HG03469 (cell line): ENCODE measurements around the gene DHX57.

ENCODE experiments used
- ATAC-seq: cut with Tn5 transposase; IDR thresholded peaks from one replicate; pipeline ENCODE4 v1.9.1; 2021; ENCODE audit warnings: mild to moderate bottlenecking, moderate library complexity, moderate number of reproducible peaks; ENCODE audit not compliant: unreplicated experiment

DHX57 gene

GRCh38 chr2:38875576-38876367, at the start of gene DHX57, which contains the start of gene MORN2:
TSS of gene DHX57 (minus strand) at chr2:38875934. CDS start at chr2:38868405, 7,529 bp downstream.
TSS of gene MORN2 (plus strand) at chr2:38875976.
- ATAC-seq: peak; percentile 97

DNA sequence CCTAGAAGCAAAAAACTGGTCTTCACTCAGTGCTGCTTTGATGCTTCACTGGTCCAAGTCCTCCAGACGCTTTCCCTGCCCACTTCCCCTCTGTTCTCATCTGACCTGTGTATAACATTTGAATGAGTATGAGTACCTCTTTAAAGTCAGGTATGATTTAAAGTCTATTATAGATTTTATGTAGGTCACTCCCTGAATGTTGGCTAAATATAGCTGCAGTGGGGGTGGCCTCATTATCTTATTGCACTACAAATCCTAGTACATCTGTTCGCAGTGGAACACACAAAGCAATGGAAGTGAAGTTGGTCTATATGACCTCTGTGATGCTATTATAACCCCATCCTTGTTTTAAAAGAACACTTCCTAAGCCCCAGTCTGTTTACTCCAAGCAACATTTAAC, 47.2 kb upstream of the DHX57 start:
- ATAC-seq: no peak

- ATAC-seq: no peak
Measured at GRCh38 chr2:38922389-38922788, 46.7 kb upstream of the DHX57 start.

- ATAC-seq: no peak
Measured at GRCh38 chr2:38912619-38913018, 36.9 kb upstream of the DHX57 start.

DNA sequence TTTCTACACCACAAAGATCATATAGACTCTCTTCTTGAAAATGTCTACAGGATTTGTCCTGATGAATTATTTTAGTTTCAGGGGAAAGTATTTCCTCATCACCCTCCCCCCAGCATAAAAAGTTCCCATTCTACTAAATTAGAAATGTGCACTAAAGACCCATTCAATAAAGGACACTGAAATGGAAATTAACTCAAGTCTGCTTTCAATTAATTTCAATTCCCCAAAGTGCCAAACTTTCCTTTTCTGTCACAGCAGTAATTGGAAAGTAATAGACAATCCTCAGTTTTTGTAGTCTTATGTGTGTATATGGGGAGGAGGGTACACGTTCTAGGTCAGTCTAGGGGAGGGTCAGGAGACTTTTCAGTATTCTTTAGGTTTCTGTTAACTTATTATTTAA, 35.5 kb upstream of the DHX57 start:
- no peak for ATAC-seq

GRCh38 chr2:38909872-38910271, 34.1 kb upstream of the DHX57 start:
- no peak for ATAC-seq

DNA sequence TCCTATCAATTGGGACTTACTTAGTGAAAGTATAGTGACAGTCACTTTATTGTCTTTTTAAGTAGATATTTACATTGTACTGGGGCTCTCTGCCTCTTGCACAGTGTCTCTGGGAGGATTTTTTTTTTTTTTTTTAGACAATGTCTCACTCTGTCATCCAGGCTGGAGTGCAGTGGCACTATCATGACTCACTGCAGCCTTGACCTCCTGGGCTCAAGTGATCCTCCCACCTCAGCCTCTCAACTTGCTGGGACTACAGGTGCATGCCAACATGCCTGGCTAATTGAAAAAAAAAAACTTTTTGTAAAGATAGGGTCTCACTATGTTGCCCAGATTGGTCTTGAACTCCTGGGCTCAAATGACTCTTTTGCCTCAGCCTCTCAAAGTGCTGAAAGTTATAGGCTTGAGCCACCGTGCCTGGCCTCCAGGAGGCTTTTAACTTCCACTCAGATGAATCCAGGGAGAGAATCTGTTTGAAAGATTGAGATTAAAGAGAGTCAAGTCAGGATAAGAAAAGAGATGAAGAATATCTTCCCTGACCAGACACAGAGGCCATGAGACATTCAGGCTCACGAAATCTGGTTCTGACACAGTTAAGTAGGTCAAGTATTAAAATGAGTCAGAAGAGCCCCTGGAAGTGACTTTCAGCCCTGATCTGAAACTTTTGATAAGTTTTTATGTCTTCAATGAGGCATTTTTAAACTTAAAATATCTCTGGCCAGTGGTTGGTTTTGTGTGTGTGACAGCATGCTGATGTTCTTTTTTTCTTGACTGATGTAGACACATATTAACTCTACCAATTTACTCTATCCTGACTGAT, 32.2 kb upstream of the DHX57 start:
- ATAC-seq: peak; percentile 89

- ATAC-seq: no peak
Measured at GRCh38 chr2:38907242-38907641, 31.5 kb upstream of the DHX57 start.

DNA sequence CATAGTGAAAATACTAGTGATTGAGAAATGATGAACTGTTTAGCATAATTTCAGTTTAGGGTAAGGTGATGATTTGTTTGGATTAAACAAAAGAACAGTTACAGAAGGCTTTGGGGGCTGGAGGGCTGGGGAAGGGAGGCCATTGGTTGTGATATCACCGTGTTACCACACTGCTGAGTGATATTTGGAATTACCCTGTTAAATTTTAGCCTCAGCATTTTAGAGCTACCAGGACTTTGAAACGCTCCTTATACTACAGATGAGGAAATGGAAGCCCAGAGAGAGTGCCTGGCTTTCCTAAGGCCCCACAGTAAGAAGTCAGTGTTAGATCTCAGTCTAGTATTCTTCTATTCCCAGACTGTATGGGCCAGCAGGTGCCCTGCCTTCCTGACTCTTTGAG, 29.5 kb upstream of the DHX57 start:
- ATAC-seq: no peak

DNA sequence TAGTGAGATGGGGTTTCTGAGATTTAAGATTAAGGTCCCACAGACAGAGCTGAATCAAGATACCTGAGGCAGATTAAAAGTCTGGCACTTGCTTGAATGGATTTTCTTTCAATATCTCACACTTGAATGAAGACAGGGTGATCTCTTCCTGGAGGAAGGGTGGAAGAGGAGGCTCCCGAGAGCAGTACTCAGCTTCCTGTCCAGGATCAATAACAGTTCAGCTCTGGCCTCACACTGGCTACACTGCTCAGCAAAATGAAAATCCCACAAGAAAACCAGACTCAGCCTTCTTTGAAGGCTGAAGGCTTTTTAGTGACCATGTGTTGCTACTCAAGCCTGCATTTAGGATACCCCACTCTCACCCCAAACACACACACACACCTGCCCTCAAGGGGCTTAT, 25.0 kb upstream of the DHX57 start:
- ATAC-seq: no peak

DNA sequence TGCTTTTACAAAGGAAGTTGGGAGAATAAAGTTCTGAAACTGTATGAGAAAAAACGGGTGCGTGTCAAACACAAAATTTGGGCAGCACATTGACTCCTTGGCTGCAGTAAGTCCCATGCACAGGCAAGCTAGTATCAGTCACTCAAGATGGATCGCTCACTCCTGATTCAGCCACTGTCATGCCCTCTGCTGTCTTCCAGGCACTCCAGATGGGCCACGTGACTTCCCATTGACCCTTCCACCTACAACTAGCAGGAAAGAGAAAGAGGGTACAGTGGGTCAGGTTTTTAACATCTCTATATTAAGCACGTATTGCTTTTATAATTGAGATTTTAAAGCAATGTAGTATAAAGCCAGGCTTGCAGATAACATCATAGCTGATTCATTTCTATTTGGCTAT, 22.5 kb upstream of the DHX57 start:
- ATAC-seq: no peak

DNA sequence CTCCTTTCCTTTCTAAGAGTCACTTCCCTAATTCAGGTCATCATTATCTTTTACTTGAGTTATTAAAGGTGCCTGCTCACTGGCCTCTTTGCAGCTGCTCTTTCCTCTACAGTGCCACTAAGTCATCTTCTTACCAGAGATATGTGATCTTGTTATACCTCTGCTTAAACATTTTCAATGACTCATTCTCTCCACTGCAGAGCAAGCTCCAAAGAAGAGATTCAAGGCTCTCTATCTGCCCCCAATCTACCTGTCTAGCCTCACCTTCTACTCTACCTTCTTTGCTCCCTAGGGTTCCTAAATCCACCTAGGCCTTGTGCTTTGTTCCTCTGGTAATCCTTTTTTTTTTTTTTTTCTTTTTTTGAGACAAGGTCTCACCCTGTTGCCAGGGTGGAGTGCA, 17.1 kb upstream of the DHX57 start:
- no peak for ATAC-seq

GRCh38 chr2:38889575-38889974, 13.8 kb upstream of the DHX57 start, which contains the start of gene ARHGEF33:
TSS of gene ARHGEF33 (plus strand) at chr2:38889875. CDS start at chr2:38919448, 29,573 bp downstream.
- ATAC-seq: no peak

DNA sequence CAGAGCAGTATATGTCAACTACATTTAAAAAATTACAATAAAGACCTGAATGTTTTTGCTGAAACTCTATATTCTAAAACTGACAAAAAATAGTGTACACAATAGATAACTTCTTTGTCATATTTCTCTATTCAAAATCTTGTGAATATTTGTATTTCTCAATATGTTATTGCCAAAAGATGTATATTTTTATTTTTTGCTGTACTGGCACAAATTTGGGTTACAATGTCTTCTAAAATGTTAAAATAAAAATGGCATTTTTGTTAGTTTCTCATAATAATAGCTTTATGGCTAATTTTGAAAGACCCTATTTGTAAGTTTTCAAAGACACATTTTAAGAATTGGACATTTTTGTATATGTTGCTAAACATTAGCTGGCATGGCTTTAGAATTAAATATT, 13.3 kb upstream of the DHX57 start:
- no peak for ATAC-seq

DNA sequence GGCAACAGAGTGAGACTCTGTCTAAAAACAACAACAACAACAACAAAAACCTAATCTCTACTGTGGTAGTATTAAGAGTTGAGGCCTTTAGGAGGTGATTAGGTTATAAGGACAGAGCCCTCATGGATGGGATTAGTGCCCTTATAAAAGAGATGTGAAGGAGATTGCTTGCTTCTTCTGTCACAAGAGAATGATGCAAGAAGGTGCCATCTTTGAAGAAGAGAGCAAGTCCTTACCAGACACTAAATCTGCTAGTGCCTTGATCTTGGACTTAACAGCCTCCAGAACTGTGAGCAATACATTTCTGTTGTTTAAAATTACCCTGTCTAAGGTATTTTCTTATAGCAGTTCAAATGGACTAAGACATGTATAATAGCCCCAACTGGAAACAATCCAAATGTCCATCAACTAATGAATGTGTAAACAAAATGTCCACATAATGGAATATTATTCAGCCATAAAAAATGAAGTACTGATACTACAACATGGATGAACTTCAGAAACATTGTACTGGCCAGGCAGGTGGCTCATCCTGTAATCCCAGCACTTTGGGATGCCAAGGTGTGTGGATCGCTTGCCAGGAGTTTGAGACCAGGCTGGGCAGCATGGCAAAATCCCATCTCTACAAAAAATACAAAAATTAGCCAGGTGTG, 12.3 kb upstream of the DHX57 start:
- no peak for ATAC-seq

DNA sequence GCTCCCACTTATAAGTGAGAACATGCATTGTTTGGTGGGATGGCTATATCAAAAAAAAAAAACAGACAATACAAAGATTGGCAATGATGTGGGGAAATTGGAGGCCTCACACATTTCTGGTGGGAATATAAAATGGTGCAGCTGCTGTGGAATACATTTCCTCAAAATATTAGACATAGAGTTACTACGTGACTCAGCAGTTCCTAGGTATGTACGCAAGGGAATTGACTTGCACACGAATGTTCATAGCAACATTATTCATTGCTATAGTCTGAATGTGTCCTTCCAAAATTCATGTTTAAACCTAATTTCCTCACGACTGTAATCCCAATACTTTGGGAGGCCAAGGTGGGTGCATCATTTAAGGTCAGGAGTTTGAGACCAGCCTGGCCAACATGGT, 11.6 kb upstream of the DHX57 start:
- no peak for ATAC-seq

GRCh38 chr2:38886063-38886462, 10.3 kb upstream of the DHX57 start:
- ATAC-seq: no peak

- ATAC-seq: no peak
Measured at GRCh38 chr2:38876407-38876806, 673 bp upstream of the DHX57 start.

GRCh38 chr2:38875227-38875575, 533 bp downstream of the DHX57 start:
- ATAC-seq: no peak

GRCh38 chr2:38873763-38874162, 2.0 kb downstream of the DHX57 start:
- no peak for ATAC-seq

GRCh38 chr2:38871432-38871831, 4.3 kb downstream of the DHX57 start:
- no peak for ATAC-seq
